Left renal pelvis (tissue), 4 donors: Measurements from ENCODE around the gene GAPVD1. TPM values are rescaled to one million over a fixed set of nuclear protein-coding genes. Genes with fewer than 3 reads are reported as not detected.

Source experiments
- polyA plus RNA-seq, 4 donors: library from polyadenylated mRNA; unstranded; fragments of 120-200 nt; gene quantifications; one replicate each; pipeline ENCODE4 v1.2.1, GENCODE V29; 2013; ENCODE audit not compliant: insufficient read length in 4 of 4

The GAPVD1 gene
- polyA plus RNA-seq, 4 donors = 27.2 to 37.3 (median 31.2) TPM

Other genes with a start within 250 kb of the GAPVD1 start
- gene SCAI, start 118.3 kb upstream of the GAPVD1 start, polyA plus RNA-seq = 10 to 100 TPM in 3 of 4 donors, 1 to 10 TPM in 1; 9.5 to 12.3 (median 10.8) TPM
- gene PPP6C, start 72.0 kb upstream of the GAPVD1 start, polyA plus RNA-seq = 10 to 100 TPM; 45.3 to 66.4 (median 54.4) TPM
- gene RABEPK, start 61.3 kb upstream of the GAPVD1 start, polyA plus RNA-seq = 10 to 100 TPM; 19.5 to 23.6 (median 21.2) TPM
- gene HSPA5, start 20.5 kb upstream of the GAPVD1 start, polyA plus RNA-seq = 100 to 1,000 TPM; 334 to 484 (median 389) TPM